NCI-H1417 (cell line): ENCODE data around the gene STARD13.
A peak's percentile ranks its signal among the peaks of the same experiment; 100 is the strongest.

Experiments
- DNase-seq, 3 experiments: peaks; one replicate each; lab custom pipeline; 2025; lab: John Stamatoyannopoulos, UW

STARD13 gene

DNA sequence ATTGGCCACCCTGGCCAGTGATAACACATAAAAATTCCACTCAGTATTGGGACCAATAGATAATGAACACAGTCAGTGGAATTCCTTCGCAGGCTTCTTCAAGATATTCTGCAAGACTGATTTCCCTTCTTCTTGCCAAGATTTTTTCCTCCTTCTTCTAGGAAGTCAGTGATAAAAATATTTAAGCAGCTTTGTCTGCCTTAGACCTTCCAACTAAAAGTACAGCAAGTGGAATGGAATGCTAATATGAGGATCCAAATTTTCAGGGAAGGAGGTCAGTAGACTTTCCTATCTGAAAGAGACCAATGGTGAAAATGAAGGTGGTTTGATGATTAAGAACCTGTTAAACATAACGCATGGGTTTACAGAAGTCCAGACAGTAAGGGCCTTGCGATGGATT, 9.6 kb downstream of the STARD13 start:
- no peak for DNase-seq

GRCh38 chr13:33274264-33274663, 11.3 kb downstream of the STARD13 start:
- DNase-seq, result no peak

DNA sequence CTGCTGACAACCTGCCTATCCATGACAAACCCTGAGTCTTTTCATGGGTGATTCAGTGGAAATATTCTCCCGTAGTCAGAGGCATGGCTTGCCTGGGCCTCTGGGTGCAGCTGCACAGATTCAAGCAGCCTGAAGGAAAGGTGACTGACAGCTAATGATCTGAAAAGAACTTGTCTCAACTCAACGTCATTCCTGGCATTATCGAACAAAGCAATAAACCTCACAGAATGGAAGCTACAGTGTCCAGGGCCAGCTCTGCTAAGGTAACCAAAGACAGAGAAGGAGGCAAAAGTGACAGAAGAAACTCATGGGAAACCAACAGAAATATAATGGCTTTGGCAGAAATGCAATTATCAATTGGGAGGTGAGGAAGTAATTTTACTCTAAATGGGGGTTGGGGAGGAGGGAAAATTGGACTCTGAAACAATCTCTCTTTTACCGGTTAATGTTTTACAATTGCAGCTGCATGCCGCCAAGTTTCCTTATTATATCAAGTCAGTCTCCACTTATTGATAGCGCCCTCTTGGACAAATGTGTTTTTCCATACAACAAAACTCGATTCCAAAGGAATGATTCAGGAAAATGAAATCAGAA, 12.9 kb downstream of the STARD13 start:
- no peak for DNase-seq

- DNase-seq, result no peak
These were observed 13.8 kb downstream of the STARD13 start for GRCh38 chr13:33271759-33272158.

DNA sequence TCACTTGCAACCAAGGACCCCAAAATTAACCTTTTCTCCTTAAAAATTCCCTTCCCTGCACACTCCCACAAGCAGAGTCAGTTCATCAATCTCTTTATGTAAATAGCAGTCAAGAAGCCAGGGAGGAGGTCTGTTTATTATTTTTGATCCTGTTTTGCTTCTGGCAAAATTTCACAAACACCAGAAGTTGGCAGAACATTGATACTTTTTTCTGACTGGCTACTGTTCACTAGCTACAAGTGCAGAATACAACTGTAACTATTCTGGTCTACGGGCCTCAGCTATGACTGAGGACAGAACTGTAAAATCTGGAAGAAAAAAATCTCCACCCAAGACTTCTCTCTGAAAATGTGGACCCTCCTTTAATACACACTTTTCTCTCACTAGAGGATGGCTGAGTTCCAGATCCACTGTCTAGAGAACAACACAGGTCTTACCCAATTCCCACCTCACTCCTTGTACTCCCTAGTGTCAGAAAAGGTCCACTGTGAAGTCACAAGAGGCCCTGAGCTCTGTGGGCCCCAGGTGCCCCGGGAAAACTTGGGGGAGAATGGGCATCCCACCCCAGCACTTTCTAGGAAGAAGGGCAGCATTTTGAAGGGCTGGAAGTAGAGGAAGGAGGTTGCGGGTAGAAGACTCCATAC, 14.5 kb downstream of the STARD13 start:
- no peak for DNase-seq

DNA sequence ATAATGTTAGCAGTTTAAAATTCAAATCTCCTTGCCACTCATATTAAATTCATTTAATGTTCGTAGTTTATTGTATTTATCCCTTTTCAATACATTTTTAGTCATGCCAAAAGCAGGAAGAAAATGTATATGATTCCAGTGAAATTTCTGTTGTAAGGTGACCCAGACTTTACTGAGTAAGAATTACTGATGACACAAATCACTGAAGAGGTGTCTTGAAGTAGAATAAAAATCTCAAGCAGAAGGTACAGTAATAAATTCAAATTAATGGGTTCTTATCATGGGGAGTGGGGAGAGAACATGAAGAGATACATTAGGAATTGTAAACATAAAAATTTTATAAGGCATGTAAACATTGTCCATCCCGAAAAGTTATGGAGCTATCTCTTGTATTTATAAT, 19.9 kb downstream of the STARD13 start:
- DNase-seq, result no peak

DNA sequence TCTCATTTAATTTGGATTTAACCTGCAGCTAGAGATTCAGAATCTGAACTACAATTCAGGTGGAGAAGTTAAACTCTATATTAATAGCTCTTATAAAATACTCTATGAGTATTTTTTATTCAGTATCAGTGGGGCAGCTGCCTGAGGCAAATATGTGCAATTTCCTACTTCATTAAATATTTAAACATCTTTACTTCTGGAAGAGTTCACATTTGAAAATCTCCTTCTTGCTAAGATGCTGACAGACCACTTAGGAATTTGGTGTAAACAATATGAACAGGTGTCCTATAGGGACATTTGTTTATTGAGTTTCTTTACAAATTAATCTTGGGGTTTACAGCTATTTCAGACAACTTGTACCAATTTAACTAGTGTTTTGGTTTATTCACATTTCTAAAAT, 20.4 kb downstream of the STARD13 start:
- DNase-seq, result no peak

- no peak for DNase-seq
These were observed 21.0 kb downstream of the STARD13 start for GRCh38 chr13:33264620-33264978.

- peak in 1 of 3 experiments; percentile 2 for DNase-seq
These were observed 21.5 kb downstream of the STARD13 start for GRCh38 chr13:33263976-33264619.

GRCh38 chr13:33263484-33263883, 22.1 kb downstream of the STARD13 start:
- DNase-seq, result no peak

- peak in 1 of 3 experiments; percentile 20 for DNase-seq
These were observed 22.6 kb downstream of the STARD13 start for GRCh38 chr13:33262997-33263396.

DNA sequence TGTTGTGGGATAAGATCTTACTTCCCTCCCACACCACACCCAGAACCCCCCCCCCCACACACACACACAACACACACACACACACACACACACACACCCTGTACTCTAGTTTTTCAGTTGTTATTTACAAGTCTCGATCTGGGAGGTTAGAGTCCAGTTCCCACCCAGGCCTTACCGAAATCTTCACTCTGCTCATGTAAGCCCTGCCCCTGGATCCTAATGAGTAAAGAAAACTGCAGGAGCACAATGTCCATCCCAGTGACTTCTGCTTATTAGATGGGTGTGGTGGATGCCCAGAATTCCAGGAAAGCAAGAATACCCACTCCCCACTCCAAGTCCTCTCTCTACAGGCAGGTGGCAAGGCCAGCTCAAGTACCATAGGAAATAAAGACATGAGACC, 23.0 kb downstream of the STARD13 start:
- DNase-seq, result no peak

DNA sequence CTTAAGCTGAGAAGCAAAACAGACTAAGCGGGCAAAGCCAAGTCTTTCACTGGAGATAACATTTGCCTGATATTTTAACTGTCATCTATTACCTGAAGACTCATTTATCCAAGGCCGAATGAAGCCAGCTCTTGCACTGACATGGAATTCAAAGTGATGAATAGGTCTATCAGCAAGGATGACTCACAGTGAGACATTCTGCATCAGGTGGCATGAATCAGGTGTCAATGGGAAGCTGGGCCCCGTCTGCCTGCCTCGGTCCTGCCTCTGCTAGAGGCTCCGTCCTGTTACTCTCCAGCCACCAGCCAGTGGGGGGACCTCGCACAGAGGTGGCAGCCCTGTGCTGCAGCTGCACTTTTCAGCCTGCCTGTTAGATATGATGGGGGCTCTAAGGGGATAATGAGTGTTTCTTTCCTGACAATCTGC, 23.5 kb downstream of the STARD13 start:
- peak in 2 of 3 experiments; percentile 11 to 40 for DNase-seq

GRCh38 chr13:33261387-33262061, 24.0 kb downstream of the STARD13 start:
- no peak for DNase-seq

- peak in 1 of 3 experiments; percentile 21 for DNase-seq
These were observed 25.1 kb downstream of the STARD13 start for GRCh38 chr13:33260168-33261098.

DNA sequence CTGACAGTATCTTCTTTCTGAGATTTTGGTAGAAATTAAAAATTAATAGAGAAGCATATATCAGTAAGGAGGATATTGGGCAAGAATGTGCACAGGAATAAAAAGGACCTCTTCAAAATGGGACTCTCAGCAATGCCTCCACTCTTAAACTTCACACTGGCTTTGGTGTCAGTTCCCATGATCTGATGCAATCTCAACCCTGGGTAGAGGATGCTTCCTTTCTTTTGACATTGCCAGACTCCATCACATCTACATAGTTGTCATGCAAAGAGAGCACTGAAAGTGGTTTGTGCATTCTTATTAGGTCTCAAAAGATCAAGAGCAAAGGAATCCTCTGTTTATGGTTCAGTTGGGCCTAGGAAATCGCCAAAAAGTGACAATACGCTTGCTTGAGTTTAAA, 26.3 kb downstream of the STARD13 start:
- DNase-seq, result no peak

GRCh38 chr13:33258808-33259193, 26.8 kb downstream of the STARD13 start:
- DNase-seq, result no peak

- peak in 1 of 3 experiments; percentile 14 for DNase-seq
These were observed 27.4 kb downstream of the STARD13 start for GRCh38 chr13:33257841-33258807.

DNA sequence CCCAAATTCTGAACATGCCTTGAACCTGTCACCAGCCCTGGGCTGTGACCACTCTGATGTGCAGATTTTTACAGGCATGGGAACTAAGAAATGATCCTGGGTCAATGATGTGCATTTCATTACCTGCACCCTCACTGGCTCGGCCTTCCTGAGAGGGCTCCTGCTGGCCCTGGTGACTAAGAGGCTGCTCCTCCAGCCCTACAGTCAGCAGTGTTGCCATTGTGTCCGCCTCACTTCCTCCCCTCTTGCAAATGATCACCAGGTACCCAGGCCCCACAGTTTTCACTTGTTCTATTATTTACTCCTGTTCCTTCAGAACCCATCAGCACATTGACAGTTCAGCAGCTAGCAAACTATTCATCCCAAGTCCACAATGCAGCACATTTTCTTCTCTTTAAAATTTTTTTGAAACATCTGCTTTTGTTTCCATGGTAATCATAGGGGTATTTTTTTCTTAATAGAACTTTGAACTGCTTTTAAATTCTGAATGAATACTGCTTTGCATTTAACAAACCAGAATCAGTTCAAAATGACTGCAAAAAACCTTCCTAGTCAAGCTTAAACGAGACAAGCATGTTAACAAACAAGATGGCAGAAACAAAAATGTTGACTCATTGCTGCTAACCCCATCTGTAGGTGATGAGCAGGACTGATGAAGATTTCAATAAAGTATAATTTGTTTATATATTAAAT, 29.3 kb downstream of the STARD13 start:
- DNase-seq, result no peak

GRCh38 chr13:33252135-33252534, 33.4 kb downstream of the STARD13 start:
- no peak for DNase-seq
